ENCODE data around the gene MAPRE3.

DNA sequence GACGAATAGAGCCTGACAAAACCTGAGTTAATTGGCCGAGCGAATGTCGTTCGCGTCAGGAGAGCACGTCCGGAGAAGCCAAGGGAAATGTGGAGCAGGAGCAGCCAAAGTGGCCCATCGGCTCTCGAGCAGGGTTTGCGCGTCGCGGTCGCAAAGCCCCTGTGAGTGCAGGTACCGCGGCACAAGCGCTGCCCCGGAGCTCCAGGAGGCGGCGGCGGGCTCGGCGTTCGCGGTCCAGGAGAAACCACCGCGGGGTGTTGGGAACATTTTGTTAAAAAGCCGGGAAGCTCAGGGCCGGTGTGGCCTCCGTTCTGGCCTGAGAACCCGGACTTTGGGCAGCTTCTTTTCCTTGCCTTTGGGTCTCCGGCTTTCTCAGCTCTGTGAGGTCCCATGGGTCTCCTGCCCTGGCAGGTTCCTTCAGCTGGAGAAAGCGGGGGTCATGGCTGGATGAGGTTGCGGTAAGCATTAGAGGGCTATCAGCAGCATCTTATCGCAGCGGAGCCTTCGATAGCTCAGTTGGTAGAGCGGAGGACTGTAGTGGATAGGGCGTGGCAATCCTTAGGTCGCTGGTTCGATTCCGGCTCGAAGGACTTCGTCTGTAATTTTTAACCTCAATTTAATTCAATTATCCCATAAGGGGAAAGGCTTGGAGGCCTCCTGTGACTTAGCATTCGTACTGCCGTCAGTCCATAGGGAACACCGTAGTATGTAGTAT, 80.0 kb downstream of the MAPRE3 start:
- TF ChIP-seq, protein P1, sequence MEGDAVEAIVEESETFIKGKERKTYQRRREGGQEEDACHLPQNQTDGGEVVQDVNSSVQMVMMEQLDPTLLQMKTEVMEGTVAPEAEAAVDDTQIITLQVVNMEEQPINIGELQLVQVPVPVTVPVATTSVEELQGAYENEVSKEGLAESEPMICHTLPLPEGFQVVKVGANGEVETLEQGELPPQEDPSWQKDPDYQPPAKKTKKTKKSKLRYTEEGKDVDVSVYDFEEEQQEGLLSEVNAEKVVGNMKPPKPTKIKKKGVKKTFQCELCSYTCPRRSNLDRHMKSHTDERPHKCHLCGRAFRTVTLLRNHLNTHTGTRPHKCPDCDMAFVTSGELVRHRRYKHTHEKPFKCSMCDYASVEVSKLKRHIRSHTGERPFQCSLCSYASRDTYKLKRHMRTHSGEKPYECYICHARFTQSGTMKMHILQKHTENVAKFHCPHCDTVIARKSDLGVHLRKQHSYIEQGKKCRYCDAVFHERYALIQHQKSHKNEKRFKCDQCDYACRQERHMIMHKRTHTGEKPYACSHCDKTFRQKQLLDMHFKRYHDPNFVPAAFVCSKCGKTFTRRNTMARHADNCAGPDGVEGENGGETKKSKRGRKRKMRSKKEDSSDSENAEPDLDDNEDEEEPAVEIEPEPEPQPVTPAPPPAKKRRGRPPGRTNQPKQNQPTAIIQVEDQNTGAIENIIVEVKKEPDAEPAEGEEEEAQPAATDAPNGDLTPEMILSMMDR (IDR thresholded peaks at IDR 0.05) = peak in 6 of 7 experiments; percentile 9 to 61 (median 45)
- peak in 2 of 3 donors; percentile 49 to 54 for TF ChIP-seq POLR2A (IDR thresholded peaks at IDR 0.05)

Data from body of pancreas (tissue), 4 donors.